HG03064 (cell line): ENCODE measurements around the gene SMCO3.

Source experiments
- ATAC-seq: cut with Tn5 transposase; IDR thresholded peaks from one replicate; pipeline ENCODE4 v1.9.1; 2021; ENCODE audit warnings: low read depth; ENCODE audit not compliant: unreplicated experiment

The SMCO3 gene

GRCh38 chr12:14814014-14814413, at the start of gene SMCO3:
Gene SMCO3 (minus strand): TSS chr12:14814182. CDS start chr12:14806680, 7,502 bp downstream.
- no peak for ATAC-seq

GRCh38 chr12:14860490-14860889, 46.5 kb upstream of the SMCO3 start:
- ATAC-seq: no peak

GRCh38 chr12:14858513-14858912, 44.5 kb upstream of the SMCO3 start:
- no peak for ATAC-seq

GRCh38 chr12:14854586-14855183, 40.7 kb upstream of the SMCO3 start:
- no peak for ATAC-seq

DNA sequence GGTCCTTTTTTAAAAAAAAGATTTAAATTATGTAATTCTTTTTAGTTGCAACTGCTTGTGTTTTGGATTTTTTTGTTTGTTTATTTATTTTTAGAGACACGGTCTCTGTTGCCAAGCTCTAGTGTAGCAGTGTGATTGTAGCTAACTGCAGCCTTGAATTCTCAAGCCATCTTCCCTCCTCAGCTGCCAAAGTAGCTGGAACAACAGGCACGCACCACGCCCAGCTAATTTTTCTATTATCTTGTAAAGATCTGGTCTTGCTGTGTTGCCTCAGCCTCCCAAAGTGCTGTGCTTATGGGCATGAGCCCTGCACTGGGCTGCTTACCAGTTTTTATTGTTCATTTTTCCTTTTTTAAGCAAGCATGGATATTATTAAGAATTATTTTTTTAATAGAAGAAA, 40.0 kb upstream of the SMCO3 start:
- ATAC-seq: no peak

DNA sequence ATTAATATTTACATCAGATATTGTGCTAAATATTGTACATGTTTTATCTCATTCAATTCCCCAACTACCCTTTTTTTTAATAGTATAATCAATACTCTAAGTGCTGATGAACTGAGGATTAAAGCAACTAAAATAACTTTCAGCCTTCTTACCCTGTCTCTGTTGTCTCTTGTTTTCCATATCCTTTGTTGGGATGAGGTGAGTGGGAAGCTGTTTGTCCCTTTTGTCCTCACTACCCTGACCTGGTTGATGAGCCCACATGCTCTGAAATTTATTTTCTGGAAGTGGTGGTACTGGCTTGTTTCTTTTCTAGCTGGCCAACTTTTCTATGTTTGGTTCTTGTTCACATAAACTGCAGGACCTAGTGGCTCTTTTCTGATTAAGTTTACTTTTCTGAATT, 38.9 kb upstream of the SMCO3 start:
- no peak for ATAC-seq

DNA sequence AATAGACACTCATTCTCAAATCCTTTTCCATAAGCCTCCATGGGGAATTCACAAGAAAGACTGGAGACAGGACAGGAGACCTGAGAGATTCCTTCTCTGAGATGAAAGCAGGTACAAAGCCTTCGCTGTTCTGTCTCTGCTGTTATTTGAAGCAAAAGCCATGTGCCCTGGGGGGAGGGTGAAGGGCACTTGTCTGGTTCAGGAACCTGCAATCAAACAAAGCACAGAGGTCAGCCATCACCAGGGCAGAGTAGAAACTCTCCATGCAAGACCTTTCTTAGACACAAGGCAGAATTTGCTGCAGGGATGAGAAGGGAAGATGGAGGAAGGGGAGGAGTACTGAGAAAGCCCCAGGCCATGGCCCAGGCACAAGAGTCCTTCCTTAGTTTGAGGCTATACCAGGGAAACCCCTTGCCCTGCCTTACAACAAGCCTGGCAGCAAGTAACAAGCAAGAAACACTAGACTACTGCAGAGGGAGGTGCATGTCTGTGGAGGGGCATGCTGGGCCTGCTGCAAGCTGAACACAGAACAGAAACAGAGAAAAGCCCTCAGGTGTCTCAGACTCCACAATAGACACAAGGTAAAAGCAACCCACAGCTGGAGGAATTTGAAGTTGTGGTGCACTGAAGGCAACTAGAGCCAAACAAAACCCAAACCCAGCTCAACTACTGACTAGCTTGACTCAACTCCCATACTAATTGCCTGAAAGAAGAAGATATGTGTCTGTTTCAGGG, 37.1 kb upstream of the SMCO3 start:
- ATAC-seq: no peak

DNA sequence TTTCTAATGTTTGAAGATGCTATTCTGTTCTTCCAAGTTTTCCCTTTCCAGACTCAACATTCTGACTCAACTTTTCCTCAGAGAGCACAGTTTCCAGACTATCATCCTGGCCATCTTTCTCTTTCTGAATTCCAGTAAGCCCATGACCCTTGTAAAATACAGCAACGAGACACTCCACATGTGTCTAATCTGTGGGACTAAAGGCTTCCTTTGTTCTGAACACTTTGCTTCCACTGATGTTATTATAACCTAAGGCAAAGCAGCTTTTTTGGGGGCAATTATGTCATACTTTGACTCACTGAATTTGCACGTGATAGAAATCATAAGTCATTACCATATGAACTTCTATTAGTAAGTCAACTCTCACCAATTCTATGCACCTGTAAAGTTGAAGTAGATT, 35.7 kb upstream of the SMCO3 start:
- no peak for ATAC-seq

GRCh38 chr12:14846876-14847580, 33.0 kb upstream of the SMCO3 start:
- no peak for ATAC-seq

- ATAC-seq: no peak
Observed at GRCh38 chr12:14846042-14846587, 32.1 kb upstream of the SMCO3 start.

- no peak for ATAC-seq
Observed at GRCh38 chr12:14845350-14845750, 31.4 kb upstream of the SMCO3 start.

- no peak for ATAC-seq
Observed at GRCh38 chr12:14844401-14844800, 30.4 kb upstream of the SMCO3 start.

DNA sequence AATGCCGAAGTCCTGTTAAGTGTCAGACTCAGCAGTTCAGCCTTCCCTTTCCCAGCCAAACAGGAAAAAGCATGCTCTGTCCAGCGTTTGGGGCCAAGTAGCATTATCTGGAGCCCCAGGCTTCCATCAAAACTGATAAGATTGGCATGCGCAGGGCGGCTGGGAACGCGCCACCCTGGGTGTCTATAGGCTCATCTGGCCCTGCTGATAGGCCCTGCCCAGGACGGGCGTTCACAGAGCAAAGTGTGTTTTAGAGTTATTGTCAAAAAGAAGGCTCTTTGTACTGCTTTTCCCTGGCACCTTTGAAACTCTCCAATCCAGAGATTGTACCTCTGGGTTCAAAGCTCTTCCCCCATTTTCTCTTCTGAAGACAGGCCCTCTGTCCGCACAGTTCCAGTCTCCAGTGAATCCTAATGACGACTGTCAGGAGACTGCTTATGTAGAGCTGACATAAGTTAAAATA, 29.5 kb upstream of the SMCO3 start, which contains the start of gene ART4:
TSS of gene ART4 (minus strand) at position 102 of the 463 bp plus-strand sequence. CDS start 413 bp downstream, outside the sequence.
- no peak for ATAC-seq

- ATAC-seq: no peak
Observed at GRCh38 chr12:14842315-14842714, 28.3 kb upstream of the SMCO3 start.

DNA sequence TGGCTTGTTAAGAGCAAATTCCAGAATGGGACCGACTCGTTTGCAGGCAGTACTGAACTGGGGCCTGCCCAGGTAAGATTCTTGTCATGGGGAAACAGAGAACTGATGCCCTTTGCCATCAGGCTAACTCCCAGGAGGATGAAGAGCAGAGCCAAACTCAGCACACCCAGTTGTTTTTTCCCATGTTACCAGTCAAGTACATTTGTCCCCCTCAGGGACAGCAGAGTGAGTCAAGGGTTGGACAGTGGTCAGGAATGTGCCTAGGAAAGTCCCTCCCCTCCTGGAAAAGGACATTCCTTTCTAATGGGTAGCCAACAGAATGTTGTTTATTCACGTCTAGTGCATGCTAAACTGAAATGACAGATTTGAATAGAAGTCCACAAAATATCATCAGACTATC, 27.8 kb upstream of the SMCO3 start:
- ATAC-seq: no peak

DNA sequence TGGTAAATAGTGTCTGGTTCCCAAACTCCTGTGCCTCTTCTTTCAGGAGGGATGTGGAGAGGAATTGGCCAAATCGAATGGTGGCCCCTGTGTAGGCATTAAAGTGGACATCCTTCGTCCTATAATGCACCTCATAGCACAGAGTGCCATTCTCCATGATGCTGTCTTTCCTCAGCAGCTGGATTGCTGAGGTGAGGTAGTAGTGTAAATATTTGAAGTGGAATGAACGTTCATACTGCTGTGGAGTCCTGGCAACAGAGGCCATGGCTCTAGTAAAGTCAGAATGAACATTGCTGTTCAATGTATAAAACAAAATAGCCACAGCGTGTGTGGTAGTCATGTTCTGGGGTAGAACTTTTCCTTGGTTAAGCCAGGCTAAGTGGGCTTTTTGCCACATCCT, 26.6 kb upstream of the SMCO3 start:
- ATAC-seq: no peak

- ATAC-seq: no peak
Observed at GRCh38 chr12:14839262-14839661, 25.3 kb upstream of the SMCO3 start.

DNA sequence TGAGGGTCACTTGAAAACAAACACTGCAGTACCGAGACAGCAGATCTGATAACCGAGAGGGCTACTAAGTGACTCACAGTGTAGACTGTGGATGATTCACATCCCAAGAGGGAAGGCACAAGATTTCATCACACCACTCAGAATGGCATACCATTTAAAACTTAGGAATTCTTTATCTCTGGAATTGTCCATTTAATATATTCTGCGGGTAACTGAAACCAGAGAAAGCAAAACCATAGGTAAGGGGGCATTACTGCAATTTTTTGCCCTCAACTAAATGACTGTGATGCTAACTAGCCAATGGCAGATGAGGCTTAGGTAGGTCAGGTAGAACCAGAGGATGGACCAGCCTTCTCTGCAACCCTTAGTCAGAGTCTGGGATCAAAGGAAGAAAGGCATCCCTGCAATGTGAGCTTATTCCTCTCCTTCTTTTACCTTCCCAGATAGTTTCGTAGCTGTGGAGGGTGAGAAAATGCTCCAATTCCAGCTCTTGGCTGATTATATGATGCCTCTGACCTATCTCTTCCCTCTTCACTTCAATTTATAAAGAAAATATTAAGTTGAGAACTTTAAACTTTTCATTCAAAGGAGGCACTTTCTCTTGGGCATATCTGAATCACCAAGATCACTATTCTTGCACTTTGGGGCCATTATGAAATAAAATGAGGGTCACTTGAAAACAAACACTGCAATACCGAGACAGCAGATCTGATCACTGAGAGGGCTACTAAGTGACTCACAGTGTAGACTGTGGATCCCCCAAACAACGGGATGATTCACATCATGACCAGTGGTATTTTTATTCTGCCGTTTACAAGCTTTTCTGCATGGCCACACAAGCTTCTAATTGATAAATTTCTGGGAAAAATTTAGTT, 22.6 kb upstream of the SMCO3 start:
- no peak for ATAC-seq

GRCh38 chr12:14834509-14834908, 20.5 kb upstream of the SMCO3 start:
- ATAC-seq: no peak

- ATAC-seq: no peak
Observed at GRCh38 chr12:14833952-14834351, 20.0 kb upstream of the SMCO3 start.
